CD8-positive, alpha-beta memory T cell (primary cell): ENCODE results near the gene DENND1A. TPM values are rescaled to one million over a fixed set of nuclear protein-coding genes. Genes with fewer than 3 reads are reported as not detected.
"Not testable (repeated sequence)": the region's sequence is repeated elsewhere in the genome, so short reads cannot be mapped to it uniquely, and the experiment has no call there.

Source experiments
- CTCF ChIA-PET: fragments of 350-600 bp; sonication (Branson Sonifier 250); formaldehyde crosslinking; loops from one replicate; lab custom pipeline; 2021; ENCODE audit warnings: antibody characterized with exemption; lab: Charles Lee
- POLR2A ChIA-PET: fragments of 350-600 bp; sonication (Branson Sonifier 250); formaldehyde crosslinking; loops from one replicate; lab custom pipeline; 2021; ENCODE audit warnings: antibody characterized with exemption; lab: Charles Lee
- DNase-seq, 5 donors: peaks; one replicate each; pipeline versions ENCODE4 v3.0.0 to v3.0.0-alpha.2; 2020 to 2022; ENCODE audit warnings: mixed read lengths in 1 of 5
- H3K27ac ChIP-seq: one replicate; pipeline ENCODE4 v1.7.0; 2013; ENCODE audit warnings: low read depth, mild to moderate bottlenecking, low read length, moderate library complexity
- H3K27me3 ChIP-seq: 2 replicates; pipeline ENCODE4 v1.7.0; 2013; ENCODE audit warnings: low read length, mild to moderate bottlenecking; ENCODE audit not compliant: insufficient read depth, poor library complexity, severe bottlenecking
- H3K36me3 ChIP-seq: 2 replicates; pipeline ENCODE4 v1.7.0; 2013; ENCODE audit warnings: mild to moderate bottlenecking, low read length, moderate library complexity; ENCODE audit not compliant: insufficient read depth
- H3K4me1 ChIP-seq: 2 replicates; pipeline ENCODE4 v1.7.0; 2013; ENCODE audit warnings: mild to moderate bottlenecking, low read length, moderate library complexity; ENCODE audit not compliant: insufficient read depth
- H3K4me3 ChIP-seq: 2 replicates; pipeline ENCODE4 v1.7.0; 2013; ENCODE audit warnings: mild to moderate bottlenecking, low read length
- H3K9me3 ChIP-seq: 2 replicates; pipeline ENCODE4 v1.7.0; 2013; ENCODE audit warnings: mild to moderate bottlenecking, low read length
- H3K27ac Mint-ChIP-seq, 8 donors: one replicate each; pipeline ENCODE4 v1.8.0; 2020 to 2021; ENCODE audit warnings: mixed read lengths in 8 of 8, mild to moderate bottlenecking in 6 of 8, inconsistent platforms in 3 of 8, moderate library complexity in 3 of 8
- H3K27me3 Mint-ChIP-seq, 2 donors: one replicate each; pipeline ENCODE4 v1.8.0; 2020 to 2021; ENCODE audit warnings: mixed read lengths in 2 of 2, mild to moderate bottlenecking in 1 of 2, moderate library complexity in 1 of 2
- H3K36me3 Mint-ChIP-seq, 3 donors: one replicate each; pipeline ENCODE4 v1.8.0; 2020 to 2021; ENCODE audit warnings: mixed read lengths in 3 of 3, inconsistent platforms in 1 of 3, mild to moderate bottlenecking in 1 of 3
- H3K4me1 Mint-ChIP-seq, 3 donors: one replicate each; pipeline ENCODE4 v1.8.0; 2020 to 2021; ENCODE audit warnings: mixed read lengths in 3 of 3, inconsistent platforms in 1 of 3, mild to moderate bottlenecking in 1 of 3
- H3K4me3 Mint-ChIP-seq, 7 donors: one replicate each; pipeline ENCODE4 v1.8.0; 2020 to 2021; ENCODE audit warnings: mixed read lengths in 7 of 7, mild to moderate bottlenecking in 6 of 7, moderate library complexity in 4 of 7, inconsistent platforms in 2 of 7
- H3K9me3 Mint-ChIP-seq, 5 donors: one replicate each; pipeline ENCODE4 v1.8.0; 2020 to 2022; ENCODE audit warnings: mixed read lengths in 5 of 5, mild to moderate bottlenecking in 3 of 5, moderate library complexity in 2 of 5, inconsistent platforms in 1 of 5
- polyA plus RNA-seq: library from polyadenylated mRNA; unstranded; fragments of 300-500 nt; fragmentation: Illumina TruSeq; gene quantifications from one replicate; pipeline ENCODE4 v1.2.3, GENCODE V29; 2021
- total RNA-seq, 2 experiments: library from RNA; stranded (reverse); gene quantifications; one replicate each; pipeline ENCODE4 v1.2.3, GENCODE V29; 2021

Gene DENND1A
- total and polyA plus RNA-seq, 3 experiments from 2014 or later = 7.2 to 15.1 (median 15.0) TPM

DNA sequence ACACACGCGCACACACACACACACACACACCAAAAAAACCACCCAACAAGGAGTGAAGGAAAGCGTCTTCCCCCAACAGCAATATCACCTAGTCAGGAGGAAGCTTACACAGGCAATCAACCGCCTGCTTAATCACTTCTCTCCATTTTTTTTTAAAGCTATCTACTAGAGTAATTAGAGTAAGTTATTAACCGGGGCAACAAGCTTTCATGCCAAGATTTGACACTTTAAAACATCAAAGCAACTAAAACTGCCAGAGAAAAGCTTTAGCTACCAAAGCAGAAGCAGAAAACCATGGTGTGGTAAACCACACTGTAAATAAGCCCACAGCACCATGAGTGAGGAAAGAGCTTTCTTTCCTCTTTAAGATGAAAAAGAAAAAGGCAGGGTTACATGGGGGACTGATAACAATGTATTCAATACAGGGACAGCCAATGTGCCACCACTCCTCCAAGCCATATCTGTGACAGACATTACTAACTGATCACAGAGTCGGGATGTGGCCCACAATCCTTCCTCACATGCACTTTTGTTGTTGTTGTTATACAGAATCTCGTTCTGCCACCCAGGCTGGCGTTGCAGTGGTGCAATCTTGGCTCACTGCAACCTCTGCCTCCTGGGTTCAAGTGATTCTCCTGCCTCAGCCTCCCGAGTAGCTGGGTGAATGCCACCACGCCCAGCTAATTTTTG is 291.8 kb downstream of the DENND1A start:
- H3K4me3 Mint-ChIP-seq = peak overlapping the region; percentile 73 to 96 (median 88)
- H3K36me3 ChIP-seq = no peaks in the 10 kb centered on the region
- ChIA-PET POLR2A (interaction anchor here (0.6 kb wide), 1 partner anchor 40 kb away, joined by 4 read pairs; no protein-coding TSS in a partner anchor), CTCF (interaction anchor here (1.3 kb wide), 1 partner anchor 14 kb away, joined by 4 read pairs; no protein-coding TSS in a partner anchor)
- peak overlapping the region; percentile 16 to 99 (median 85) for H3K27ac Mint-ChIP-seq
- H3K27ac ChIP-seq = no peak overlapping the region
- no peaks in the 10 kb centered on the region for H3K27me3 ChIP-seq
- H3K36me3 Mint-ChIP-seq = peaks cover 0 to 2% (median 0%) of the 10 kb centered on the region in 3 donors
- H3K4me1 ChIP-seq = peaks cover 26% of the 10 kb centered on the region
- peak in 3 of 5 donors; percentile 46 to 71 (median 59) for DNase-seq
- no peaks in the 10 kb centered on the region for H3K9me3 ChIP-seq
- H3K4me1 Mint-ChIP-seq = peaks cover 42 to 70% (median 48%) of the 10 kb centered on the region in 3 donors
- no peaks in the 10 kb centered on the region for H3K27me3 Mint-ChIP-seq
- H3K9me3 Mint-ChIP-seq = no peaks in the 10 kb centered on the region
- H3K4me3 ChIP-seq = peak overlapping the region; percentile 50

DNA sequence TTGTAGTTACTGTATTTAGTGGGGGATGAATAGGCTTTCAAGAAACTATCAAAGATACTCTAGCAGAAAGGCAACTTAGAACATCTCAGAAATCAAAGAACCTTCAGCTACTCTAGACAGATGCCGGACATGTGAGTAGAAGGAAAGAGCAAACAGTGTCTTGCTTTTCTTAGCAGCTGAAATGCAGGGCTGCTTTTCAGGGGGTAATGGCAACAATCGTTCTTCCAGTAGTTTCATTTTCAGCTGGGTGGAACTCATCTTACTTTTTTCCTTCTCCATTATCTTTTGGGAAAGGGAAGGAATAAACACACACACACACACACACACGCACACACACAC is 292.4 kb downstream of the DENND1A start:
- CTCF ChIA-PET = interaction anchor here (1.3 kb wide), 1 partner anchor 13 kb away, joined by 4 read pairs; no protein-coding TSS in a partner anchor
- H3K27ac Mint-ChIP-seq = peak overlapping the region; percentile 16 to 99 (median 85)
- no peaks in the 10 kb centered on the region for H3K36me3 ChIP-seq
- H3K4me1 Mint-ChIP-seq = peaks cover 42 to 70% (median 48%) of the 10 kb centered on the region in 3 donors
- POLR2A ChIA-PET = interaction anchor here (0.6 kb wide), 1 partner anchor 40 kb away, joined by 4 read pairs; no protein-coding TSS in a partner anchor
- H3K4me1 ChIP-seq = peaks cover 25% of the 10 kb centered on the region
- H3K27me3 Mint-ChIP-seq = no peaks in the 10 kb centered on the region
- H3K9me3 Mint-ChIP-seq = no peaks in the 10 kb centered on the region
- peak overlapping the region; percentile 73 to 96 (median 88) for H3K4me3 Mint-ChIP-seq
- H3K4me3 ChIP-seq = peak overlapping the region; percentile 50
- H3K9me3 ChIP-seq = no peaks in the 10 kb centered on the region
- no peak for DNase-seq
- H3K27ac ChIP-seq = peak overlapping the region; percentile 11
- no peaks in the 10 kb centered on the region for H3K27me3 ChIP-seq
- peaks cover 0 to 2% (median 0%) of the 10 kb centered on the region in 3 donors for H3K36me3 Mint-ChIP-seq

DNA sequence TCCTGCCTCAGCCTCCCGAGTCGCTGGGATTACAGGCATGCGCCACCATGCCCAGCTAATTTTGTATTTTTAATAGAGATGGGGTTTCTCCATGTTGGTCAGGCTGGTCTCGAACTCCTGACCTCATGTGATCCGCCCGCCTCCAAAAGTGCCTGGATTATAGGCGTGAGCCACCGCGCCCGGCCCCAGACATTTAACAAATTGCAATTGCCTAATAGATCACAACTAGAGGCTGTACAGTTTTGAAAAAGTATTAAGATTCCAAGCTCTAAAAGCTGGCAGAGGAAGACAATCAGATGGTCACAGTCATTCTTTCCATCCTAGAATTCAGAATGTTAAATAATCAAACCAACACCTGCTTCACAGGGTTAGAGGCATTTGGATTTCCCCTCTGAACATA is 293.1 kb downstream of the DENND1A start:
- DNase-seq, H3K27me3 Mint-ChIP-seq, H3K36me3 Mint-ChIP-seq, H3K36me3 ChIP-seq, H3K9me3 ChIP-seq, H3K9me3 Mint-ChIP-seq, H3K27me3 ChIP-seq, CTCF ChIA-PET, H3K27ac ChIP-seq, POLR2A ChIA-PET, H3K4me3 ChIP-seq: not testable (repeated sequence)
- H3K4me1 ChIP-seq = peaks cover 25% of the 10 kb centered on the region
- H3K4me1 Mint-ChIP-seq = peaks cover 42 to 67% (median 48%) of the 10 kb centered on the region in 3 donors
- H3K27ac Mint-ChIP-seq = peak overlapping the region in 4 of 8 donors; percentile 29 to 81 (median 41)
- H3K4me3 Mint-ChIP-seq = peak overlapping the region in 5 of 7 donors; percentile 20 to 88 (median 41)

DNA sequence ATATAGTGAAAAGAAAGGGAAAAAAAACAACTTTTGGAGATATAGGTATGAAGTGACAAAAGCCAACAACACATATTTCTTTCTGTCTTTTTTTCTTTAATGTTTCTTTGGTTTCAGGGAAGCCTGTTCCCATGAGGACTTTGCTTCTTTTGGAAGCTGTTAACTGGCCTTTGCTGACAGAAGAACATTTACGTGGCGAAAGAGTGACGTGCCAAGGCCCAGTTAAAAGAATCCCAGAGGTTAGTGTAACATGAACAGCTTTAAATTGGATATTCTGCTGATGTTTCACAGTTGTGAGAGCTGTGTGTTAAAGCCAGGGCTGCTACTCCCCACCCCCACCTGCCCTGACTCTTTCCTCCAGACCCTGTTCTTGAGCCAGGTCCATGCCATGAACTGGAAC is 298.1 kb downstream of the DENND1A start:
- Mint-ChIP-seq H3K4me1 (peaks cover 9 to 24% (median 13%) of the 10 kb centered on the region in 3 donors), H3K27ac (no peak overlapping the region), H3K36me3 (peaks cover 14 to 20% (median 18%) of the 10 kb centered on the region in 3 donors), H3K4me3 (no peak overlapping the region), H3K9me3 (no peaks in the 10 kb centered on the region), H3K27me3 (peaks cover 0 to 1% of the 10 kb centered on the region in 2 donors)
- Histone ChIP-seq H3K36me3 (no peaks in the 10 kb centered on the region), H3K27ac (no peak overlapping the region), H3K9me3 (no peaks in the 10 kb centered on the region), H3K27me3 (no peaks in the 10 kb centered on the region), H3K4me1 (peaks cover 1% of the 10 kb centered on the region), H3K4me3 (no peak overlapping the region)
- POLR2A ChIA-PET = no interaction called here
- no peak for DNase-seq
- CTCF ChIA-PET = no interaction called here

DNA sequence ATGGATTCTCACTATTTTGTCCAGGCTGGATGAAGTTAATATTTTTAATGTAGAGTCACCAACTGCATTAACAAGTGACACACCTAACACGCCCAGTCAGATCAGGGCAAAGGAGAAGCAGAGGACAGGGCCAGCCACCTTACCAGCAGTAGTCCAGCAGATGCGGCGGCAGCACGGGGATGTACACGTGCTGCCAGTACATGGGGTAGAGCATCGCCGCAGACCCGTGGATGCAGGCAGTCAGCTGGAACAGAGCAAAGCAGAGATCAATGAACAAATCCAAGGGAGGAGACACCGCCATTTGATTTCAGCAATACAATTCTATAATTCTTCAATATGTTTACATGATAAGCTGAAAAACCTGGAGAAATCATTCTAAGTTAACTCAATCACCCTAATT is 299.7 kb downstream of the DENND1A start:
- H3K27me3 Mint-ChIP-seq = peaks cover 0 to 1% of the 10 kb centered on the region in 2 donors
- no peak overlapping the region for H3K27ac ChIP-seq
- H3K4me3 ChIP-seq = no peak overlapping the region
- H3K36me3 ChIP-seq = no peaks in the 10 kb centered on the region
- H3K36me3 Mint-ChIP-seq = peaks cover 18 to 23% (median 20%) of the 10 kb centered on the region in 3 donors
- H3K27ac Mint-ChIP-seq = no peak overlapping the region
- no peak for DNase-seq
- no peaks in the 10 kb centered on the region for H3K4me1 ChIP-seq
- H3K9me3 Mint-ChIP-seq = no peaks in the 10 kb centered on the region
- H3K9me3 ChIP-seq = no peaks in the 10 kb centered on the region
- no peak overlapping the region for H3K4me3 Mint-ChIP-seq
- H3K4me1 Mint-ChIP-seq = peaks cover 8 to 12% (median 10%) of the 10 kb centered on the region in 3 donors
- POLR2A ChIA-PET = no interaction called here
- no peaks in the 10 kb centered on the region for H3K27me3 ChIP-seq
- CTCF ChIA-PET = interaction anchor here (1.1 kb wide), 1 partner anchor 24 kb away, joined by 3 read pairs; no protein-coding TSS in a partner anchor

DNA sequence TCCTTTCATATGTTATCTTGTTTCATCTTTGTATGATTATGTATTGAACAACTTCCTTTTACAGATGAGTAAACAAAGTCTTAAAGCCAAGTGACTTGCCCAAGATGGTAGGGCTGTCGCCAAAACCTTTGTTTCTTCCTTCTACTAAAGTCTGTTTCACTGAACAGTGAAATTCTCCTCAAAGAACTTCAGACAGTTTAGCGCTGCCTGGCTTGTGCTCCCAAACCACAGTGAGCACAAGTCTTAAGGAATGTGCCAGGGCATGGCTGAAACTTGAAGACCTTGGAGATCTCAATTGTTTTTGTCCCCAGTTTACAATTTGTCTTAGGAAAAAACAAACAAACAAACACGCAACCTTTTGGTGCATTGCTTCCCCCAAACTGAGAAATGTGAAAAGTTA is 300.4 kb downstream of the DENND1A start:
- H3K27ac Mint-ChIP-seq = no peak overlapping the region
- peaks cover 5 to 8% (median 7%) of the 10 kb centered on the region in 3 donors for H3K4me1 Mint-ChIP-seq
- POLR2A ChIA-PET = no interaction called here
- H3K27me3 ChIP-seq = no peaks in the 10 kb centered on the region
- no peak overlapping the region for H3K4me3 ChIP-seq
- H3K4me1 ChIP-seq = no peaks in the 10 kb centered on the region
- no peaks in the 10 kb centered on the region for H3K9me3 Mint-ChIP-seq
- no peak overlapping the region for H3K27ac ChIP-seq
- DNase-seq = no peak
- no peak overlapping the region for H3K4me3 Mint-ChIP-seq
- H3K27me3 Mint-ChIP-seq = peaks cover 0 to 1% of the 10 kb centered on the region in 2 donors
- CTCF ChIA-PET = no interaction called here
- H3K9me3 ChIP-seq = no peaks in the 10 kb centered on the region
- H3K36me3 ChIP-seq = no peaks in the 10 kb centered on the region
- peaks cover 18 to 23% (median 21%) of the 10 kb centered on the region in 3 donors for H3K36me3 Mint-ChIP-seq

DNA sequence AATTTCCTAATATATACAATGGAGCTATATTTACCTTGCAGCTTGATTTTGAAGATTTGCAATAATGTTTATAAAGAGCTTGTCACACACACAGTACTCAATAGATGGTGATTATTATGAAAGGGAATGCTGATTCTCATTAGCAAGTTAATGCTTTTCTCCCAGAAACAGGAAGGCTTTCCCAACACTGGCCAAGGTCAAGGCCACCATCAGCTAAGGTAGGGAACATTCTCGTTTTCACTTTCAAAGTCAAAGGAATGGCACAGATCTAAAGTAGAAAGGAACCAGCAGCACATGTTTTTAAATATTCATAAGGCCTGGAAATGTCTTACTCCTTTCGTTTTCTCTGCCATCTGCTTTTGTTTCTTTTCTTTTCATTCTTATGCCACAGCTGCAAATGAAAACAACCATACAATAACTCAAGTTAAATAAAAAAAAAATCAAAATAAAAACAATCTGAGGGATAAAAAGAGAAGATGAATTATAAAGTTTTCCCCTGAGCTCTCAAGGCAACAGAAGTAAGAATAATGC is 307.1 kb downstream of the DENND1A start:
- H3K27me3 ChIP-seq = no peaks in the 10 kb centered on the region
- Mint-ChIP-seq H3K36me3 (peaks cover under 1 to 13% (median 7%) of the 10 kb centered on the region in 3 donors), H3K4me1 (peaks cover 0 to 1% (median 0%) of the 10 kb centered on the region in 3 donors), H3K9me3 (no peaks in the 10 kb centered on the region), H3K4me3 (no peak overlapping the region), H3K27me3 (no peaks in the 10 kb centered on the region), H3K27ac (no peak overlapping the region)
- no peaks in the 10 kb centered on the region for H3K9me3 ChIP-seq
- H3K4me3 ChIP-seq = no peak overlapping the region
- ChIA-PET POLR2A (no interaction called here), CTCF (no interaction called here)
- no peaks in the 10 kb centered on the region for H3K36me3 ChIP-seq
- no peaks in the 10 kb centered on the region for H3K4me1 ChIP-seq
- no peak for DNase-seq
- H3K27ac ChIP-seq = no peak overlapping the region

DNA sequence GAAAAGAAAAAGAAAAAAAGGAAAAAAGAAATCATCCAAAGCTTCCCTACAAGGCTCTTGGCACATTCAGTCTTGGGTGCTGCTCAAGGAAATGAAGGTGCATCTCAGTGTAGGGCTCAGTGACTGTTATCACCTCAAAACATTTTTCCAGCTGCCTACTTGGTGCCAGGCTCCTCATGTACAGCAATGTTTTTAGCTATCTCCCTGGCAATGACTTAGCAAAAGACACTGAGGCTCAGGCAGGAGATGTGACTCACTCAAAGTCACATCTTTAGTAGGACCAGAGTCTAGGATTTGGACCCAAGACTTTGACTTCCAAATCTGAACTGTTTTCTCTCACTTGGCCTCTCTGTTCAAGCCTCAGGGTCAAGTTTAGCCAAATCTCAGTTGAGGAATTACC is 309.7 kb downstream of the DENND1A start:
- H3K9me3 ChIP-seq = no peaks in the 10 kb centered on the region
- Mint-ChIP-seq H3K36me3 (peaks cover 0 to 9% (median 3%) of the 10 kb centered on the region in 3 donors), H3K9me3 (no peaks in the 10 kb centered on the region), H3K4me3 (no peak overlapping the region), H3K27me3 (no peaks in the 10 kb centered on the region), H3K4me1 (no peaks in the 10 kb centered on the region), H3K27ac (no peak overlapping the region)
- H3K4me3 ChIP-seq = no peak overlapping the region
- DNase-seq = no peak
- no peaks in the 10 kb centered on the region for H3K4me1 ChIP-seq
- ChIA-PET CTCF (no interaction called here), POLR2A (no interaction called here)
- no peaks in the 10 kb centered on the region for H3K27me3 ChIP-seq
- no peak overlapping the region for H3K27ac ChIP-seq
- no peaks in the 10 kb centered on the region for H3K36me3 ChIP-seq
